A549 (cell line): ENCODE measurements around the gene DCXR. TPM values are rescaled to one million over a fixed set of nuclear protein-coding genes. Genes with fewer than 3 reads are reported as not detected.

Experiments
- ATAC-seq, 2 experiments: fragments of 200-7000 bp in 1 of 2; fragments of >200 bp in 1 of 2; cut with Nextera tagmentation in 1 of 2; cut with Tn5 transposase in 1 of 2; 3 replicates each; pipeline versions ENCODE4 v1.8.0 to v1.9.1; 2018 to 2020; ENCODE audit warnings: mild to moderate bottlenecking in 1 of 2, moderate library complexity in 1 of 2
- CTCF ChIA-PET: fragments of 300-600 bp; sonication (Branson Sonifier 250); formaldehyde crosslinking; extraction: SDS; loops from one replicate; lab custom pipeline; 2021; ENCODE audit warnings: antibody characterized with exemption, inconsistent platforms; lab: Yijun Ruan, JAX
- POLR2A ChIA-PET: fragments of 350-600 bp; formaldehyde crosslinking; extraction: SDS; loops from one replicate; lab custom pipeline; 2021; ENCODE audit warnings: antibody characterized with exemption, inconsistent platforms; lab: Yijun Ruan, JAX
- DNase-seq, 2 experiments: peaks; one replicate each; pipeline versions ENCODE4 v3.0.0 to v3.0.0-alpha.2; 2011 to 2016; ENCODE audit warnings: low read depth in 1 of 2, low spot score in 1 of 2
- FAIRE-seq: peaks from 2 replicates; lab custom pipeline; 2011; peaks lifted over from hg19 to GRCh38; lab: Jason Lieb, UNC
- H3K27ac ChIP-seq, 2 experiments: fragments of >200 bp; sonication (Bioruptor Twin); formaldehyde crosslinking; 3 replicates each; pipeline ENCODE4 v1.5.1; 2016 to 2017
- H3K4me1 ChIP-seq: fragments of >200 bp; sonication (Bioruptor Twin); formaldehyde crosslinking; 3 replicates; pipeline ENCODE4 v1.6.1; 2016
- H3K4me2 ChIP-seq: fragments of >200 bp; sonication (Bioruptor Twin); formaldehyde crosslinking; 3 replicates; pipeline ENCODE4 v1.6.1; 2016
- H3K4me3 ChIP-seq: fragments of >200 bp; sonication (Bioruptor Twin); formaldehyde crosslinking; 3 replicates; pipeline ENCODE4 v1.5.1; 2016
- H3K9me3 ChIP-seq: fragments of >200 bp; sonication (Bioruptor Twin); formaldehyde crosslinking; 3 replicates; pipeline ENCODE4 v1.6.1; 2016
- BCL3 ChIP-seq: fragments of >200 bp; sonication (Bioruptor Twin); formaldehyde crosslinking; IDR thresholded peaks from 3 replicates; pipeline ENCODE4 v1.6.1; 2016
- CBX8 ChIP-seq: fragments of 200-600 bp; sonication (generic); IDR thresholded peaks from 2 replicates; pipeline ENCODE4 v1.6.1; 2016
- CEBPB ChIP-seq, 2 experiments: fragments of >200 bp in 1 of 2; sonication (Bioruptor Twin) in 1 of 2; formaldehyde crosslinking in 1 of 2; IDR thresholded peaks; 2 replicates each; pipeline ENCODE4 v1.6.1; 2012 to 2016
- ESRRA ChIP-seq: fragments of 150-350 bp; IDR thresholded peaks from 2 replicates; pipeline ENCODE4 v1.6.1; 2014; ENCODE audit warnings: mild to moderate bottlenecking, low read length, borderline replicate concordance
- FOSB ChIP-seq: fragments of 250-450 bp; sonication (Bioruptor Pico); IDR thresholded peaks from 2 replicates; pipeline ENCODE4 v1.5.0; 2020; ENCODE audit warnings: mild to moderate bottlenecking, moderate library complexity
- FOSL2 ChIP-seq, 2 experiments: fragments of 450-650 bp in 1 of 2; fragments of >200 bp in 1 of 2; sonication (Bioruptor Twin) in 1 of 2; formaldehyde crosslinking; IDR thresholded peaks; 2 replicates each; pipeline versions ENCODE4 v1.5.0 to v1.6.1; 2016 to 2020; ENCODE audit warnings: mild to moderate bottlenecking in 1 of 2, moderate library complexity in 1 of 2
- HDAC2 ChIP-seq: fragments of 200-600 bp; sonication (generic); IDR thresholded peaks from 2 replicates; pipeline ENCODE4 v1.6.1; 2016
- JUNB ChIP-seq: fragments of >200 bp; sonication (Bioruptor Twin); formaldehyde crosslinking; IDR thresholded peaks from 2 replicates; pipeline ENCODE4 v1.6.1; 2016
- MAFK ChIP-seq: fragments of 450-650 bp; IDR thresholded peaks from 2 replicates; pipeline ENCODE4 v1.6.1; 2014; ENCODE audit not compliant: partially characterized antibody
- MYC ChIP-seq: IDR thresholded peaks from 2 replicates; pipeline ENCODE4 v1.6.1; 2012; ENCODE audit warnings: mild to moderate bottlenecking, inconsistent platforms, low read length, improper control_type of control experiment, borderline replicate concordance
- NFE2L2 ChIP-seq: fragments of 150-350 bp; conservative IDR thresholded peaks from 2 replicates; pipeline ENCODE4 v1.6.1; 2014; ENCODE audit warnings: low read length
- POLR2A ChIP-seq: IDR thresholded peaks from 2 replicates; pipeline ENCODE4 v1.6.1; 2012; ENCODE audit warnings: mild to moderate bottlenecking, low read length
- RNF2 ChIP-seq: fragments of 200-600 bp; sonication (generic); IDR thresholded peaks from 2 replicates; pipeline ENCODE4 v1.6.1; 2016; ENCODE audit warnings: low read depth, mild to moderate bottlenecking, antibody characterized with exemption, moderate library complexity, borderline replicate concordance
- SMC3 ChIP-seq: fragments of >200 bp; sonication (Bioruptor Twin); formaldehyde crosslinking; IDR thresholded peaks from 3 replicates; pipeline ENCODE4 v1.6.1; 2018; ENCODE audit warnings: inconsistent platforms
- TFCP2L1 ChIP-seq: fragments of 250-450 bp; sonication (Bioruptor Pico); IDR thresholded peaks from 2 replicates; pipeline ENCODE4 v1.5.0; 2021; ENCODE audit warnings: mild to moderate bottlenecking
- USF2 ChIP-seq: fragments of 450-650 bp; IDR thresholded peaks from 2 replicates; pipeline ENCODE4 v1.6.1; 2014; ENCODE audit warnings: antibody characterized with exemption
- ZNF302 ChIP-seq: fragments of 250-450 bp; sonication (Bioruptor Pico); IDR thresholded peaks from 2 replicates; pipeline ENCODE4 v1.9.0; 2021; ENCODE audit warnings: inconsistent platforms, mild to moderate bottlenecking, moderate library complexity
- WGBS: methylation state at CpG from one replicate; pipeline ENCODE4 v1.1.6; 2017; ENCODE audit errors: missing lambda C conversion rate; 5-methylcytosine and 5-hydroxymethylcytosine counted together
- polyA plus RNA-seq, 4 experiments: library from polyadenylated mRNA; depleted of rRNA in 3 of 4; stranded (reverse); fragments of >200 nt; fragmentation: RNase III in 1 of 4; extraction: RNeasy Plus Mini Kit Qiagen cat#74134 plus additional on column Dnase treatment in 1 of 4; gene quantifications; 2 replicates in 3 of 4; 3 replicates in 1 of 4; pipeline ENCODE4 v1.2.3, GENCODE V29; 2011 to 2017
- TF ChIP-seq, protein P1 (sequence below): fragments of 200-600 bp; sonication (generic); IDR thresholded peaks from 2 replicates; pipeline ENCODE4 v1.6.1; 2016; ENCODE audit warnings: antibody characterized with exemption, mild to moderate bottlenecking, moderate library complexity
- TF ChIP-seq, protein P2 (sequence below): fragments of 250-450 bp; sonication (Bioruptor Pico); IDR thresholded peaks from 2 replicates; pipeline ENCODE4 v1.5.0; 2020; ENCODE audit warnings: low read depth, mild to moderate bottlenecking, moderate library complexity
- TF ChIP-seq, protein P3 (sequence below): fragments of >200 bp; sonication (Bioruptor Twin); formaldehyde crosslinking; IDR thresholded peaks from 3 replicates; pipeline ENCODE4 v1.5.1; 2016

Gene DCXR
- polyA plus RNA-seq, 2 of the 4 experiments (the other 2 are of a cell fraction) = 39.3 to 70.7 TPM

- ChIA-PET CTCF (interaction anchor here (0.8 to 33.2 kb wide), 45 partner anchors 10 to 746 kb away, joined by 3 to 794 read pairs (median 10); partner anchors contain the start of genes DCXR, DUS1L, GPS1 and MAFG), POLR2A (interaction anchor here (1.3 to 3.4 kb wide), 3 partner anchors 8 to 70 kb away, joined by 4 to 33 read pairs (median 12); partner anchors contain the start of genes DCXR and FASN)
- 90% methylated on average over 16 of the region's 16 CpGs for WGBS
- no peak overlapping the region for H3K4me3 ChIP-seq
- H3K27ac ChIP-seq = no peak overlapping the region
- DNase-seq (no peak), FAIRE-seq (no peak), ATAC-seq (no peak)
- TF ChIP-seq, protein P1, sequence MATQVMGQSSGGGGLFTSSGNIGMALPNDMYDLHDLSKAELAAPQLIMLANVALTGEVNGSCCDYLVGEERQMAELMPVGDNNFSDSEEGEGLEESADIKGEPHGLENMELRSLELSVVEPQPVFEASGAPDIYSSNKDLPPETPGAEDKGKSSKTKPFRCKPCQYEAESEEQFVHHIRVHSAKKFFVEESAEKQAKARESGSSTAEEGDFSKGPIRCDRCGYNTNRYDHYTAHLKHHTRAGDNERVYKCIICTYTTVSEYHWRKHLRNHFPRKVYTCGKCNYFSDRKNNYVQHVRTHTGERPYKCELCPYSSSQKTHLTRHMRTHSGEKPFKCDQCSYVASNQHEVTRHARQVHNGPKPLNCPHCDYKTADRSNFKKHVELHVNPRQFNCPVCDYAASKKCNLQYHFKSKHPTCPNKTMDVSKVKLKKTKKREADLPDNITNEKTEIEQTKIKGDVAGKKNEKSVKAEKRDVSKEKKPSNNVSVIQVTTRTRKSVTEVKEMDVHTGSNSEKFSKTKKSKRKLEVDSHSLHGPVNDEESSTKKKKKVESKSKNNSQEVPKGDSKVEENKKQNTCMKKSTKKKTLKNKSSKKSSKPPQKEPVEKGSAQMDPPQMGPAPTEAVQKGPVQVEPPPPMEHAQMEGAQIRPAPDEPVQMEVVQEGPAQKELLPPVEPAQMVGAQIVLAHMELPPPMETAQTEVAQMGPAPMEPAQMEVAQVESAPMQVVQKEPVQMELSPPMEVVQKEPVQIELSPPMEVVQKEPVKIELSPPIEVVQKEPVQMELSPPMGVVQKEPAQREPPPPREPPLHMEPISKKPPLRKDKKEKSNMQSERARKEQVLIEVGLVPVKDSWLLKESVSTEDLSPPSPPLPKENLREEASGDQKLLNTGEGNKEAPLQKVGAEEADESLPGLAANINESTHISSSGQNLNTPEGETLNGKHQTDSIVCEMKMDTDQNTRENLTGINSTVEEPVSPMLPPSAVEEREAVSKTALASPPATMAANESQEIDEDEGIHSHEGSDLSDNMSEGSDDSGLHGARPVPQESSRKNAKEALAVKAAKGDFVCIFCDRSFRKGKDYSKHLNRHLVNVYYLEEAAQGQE = no peak
- TF ChIP-seq, protein P2, sequence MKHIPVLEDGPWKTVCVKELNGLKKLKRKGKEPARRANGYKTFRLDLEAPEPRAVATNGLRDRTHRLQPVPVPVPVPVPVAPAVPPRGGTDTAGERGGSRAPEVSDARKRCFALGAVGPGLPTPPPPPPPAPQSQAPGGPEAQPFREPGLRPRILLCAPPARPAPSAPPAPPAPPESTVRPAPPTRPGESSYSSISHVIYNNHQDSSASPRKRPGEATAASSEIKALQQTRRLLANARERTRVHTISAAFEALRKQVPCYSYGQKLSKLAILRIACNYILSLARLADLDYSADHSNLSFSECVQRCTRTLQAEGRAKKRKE = no peak
- TF ChIP-seq RNF2 (no peak), MAFK (no peak), ESRRA (no peak), USF2 (no peak), SMC3 (no peak), FOSB (CRISPR knock-in tag) (no peak), BCL3 (no peak), TFCP2L1 (no peak), CBX8 (no peak), POLR2A (no peak), JUNB (no peak), CEBPB (IDR thresholded peaks at IDR 0.05) (no peak), NFE2L2 (no peak), HDAC2 (no peak), ZNF302 (CRISPR knock-in tag) (no peak), FOSL2 (IDR thresholded peaks at IDR 0.05) (no peak), FOSL2 (CRISPR knock-in tag; IDR thresholded peaks at IDR 0.05) (no peak), MYC (no peak)
- TF ChIP-seq, protein P3, sequence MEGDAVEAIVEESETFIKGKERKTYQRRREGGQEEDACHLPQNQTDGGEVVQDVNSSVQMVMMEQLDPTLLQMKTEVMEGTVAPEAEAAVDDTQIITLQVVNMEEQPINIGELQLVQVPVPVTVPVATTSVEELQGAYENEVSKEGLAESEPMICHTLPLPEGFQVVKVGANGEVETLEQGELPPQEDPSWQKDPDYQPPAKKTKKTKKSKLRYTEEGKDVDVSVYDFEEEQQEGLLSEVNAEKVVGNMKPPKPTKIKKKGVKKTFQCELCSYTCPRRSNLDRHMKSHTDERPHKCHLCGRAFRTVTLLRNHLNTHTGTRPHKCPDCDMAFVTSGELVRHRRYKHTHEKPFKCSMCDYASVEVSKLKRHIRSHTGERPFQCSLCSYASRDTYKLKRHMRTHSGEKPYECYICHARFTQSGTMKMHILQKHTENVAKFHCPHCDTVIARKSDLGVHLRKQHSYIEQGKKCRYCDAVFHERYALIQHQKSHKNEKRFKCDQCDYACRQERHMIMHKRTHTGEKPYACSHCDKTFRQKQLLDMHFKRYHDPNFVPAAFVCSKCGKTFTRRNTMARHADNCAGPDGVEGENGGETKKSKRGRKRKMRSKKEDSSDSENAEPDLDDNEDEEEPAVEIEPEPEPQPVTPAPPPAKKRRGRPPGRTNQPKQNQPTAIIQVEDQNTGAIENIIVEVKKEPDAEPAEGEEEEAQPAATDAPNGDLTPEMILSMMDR = no peak
- H3K4me2 ChIP-seq = no peak overlapping the region
- no peaks in the 10 kb centered on the region for H3K9me3 ChIP-seq
- peaks cover 6% of the 10 kb centered on the region; the same call in 1 of the 3 replicates for H3K4me1 ChIP-seq
Measured at GRCh38 chr17:82029391-82029790, 8.1 kb downstream of the DCXR start.
